Measurements from ENCODE around the gene SMYD1. TPM values are rescaled to one million over a fixed set of nuclear protein-coding genes. Genes with fewer than 3 reads are reported as not detected.

SMYD1 gene
- polyA plus RNA-seq, 1 donor, result 5.0 TPM

- Histone ChIP-seq H3K36me3 (ENCODE audit: control insufficient read depth, insufficient read depth, low read length) (no peaks in the 10 kb centered on the region), H3K27me3 (ENCODE audit: control insufficient read depth, insufficient read depth, low read length) (no peaks in the 10 kb centered on the region), H3K4me1 (ENCODE audit: control insufficient read depth, insufficient read depth, low read length) (peaks cover 3% of the 10 kb centered on the region), H3K27ac (ENCODE audit: low read length) (no peak overlapping the region), H3K9me3 (ENCODE audit: control insufficient read depth, low read depth, low read length) (no peaks in the 10 kb centered on the region), H3K4me3 (ENCODE audit: low read length) (no peak overlapping the region)
- DNase-seq, result peak; percentile 54 to 74
- 57% methylated on average over 6 of the region's 11 CpGs for WGBS (ENCODE audit: insufficient coverage, low lambda C conversion rate)
Observed at GRCh38 chr2:88161446-88162244, 94.0 kb downstream of the SMYD1 start.

Other genes with a start within 250 kb of the SMYD1 start
- gene RGPD2, start 242.0 kb upstream of the SMYD1 start, polyA plus RNA-seq, result 1.2 TPM
- not detected for gene RNU2-63P, start 51.3 kb upstream of the SMYD1 start, polyA plus RNA-seq
- gene KRCC1, start 12.0 kb upstream of the SMYD1 start, polyA plus RNA-seq, result 39.4 TPM
- gene FABP1, start 60.2 kb downstream of the SMYD1 start, polyA plus RNA-seq, result 881 TPM
- gene THNSL2, start 102.5 kb downstream of the SMYD1 start, polyA plus RNA-seq, result 2.1 TPM

Data from large intestine (tissue), 3 donors.